Fibroblast of lung (primary cell): Measurements from ENCODE around the gene PCDH1.

Experiments
- CTCF ChIP-seq, 2 donors: IDR thresholded peaks in 1 of 2; conservative IDR thresholded peaks in 1 of 2; 1 replicate in 1 of 2; 2 replicates in 1 of 2; pipeline ENCODE4 v1.5.1; 2011 to 2012; ENCODE audit warnings: low read length in 2 of 2, control low read depth in 1 of 2, inconsistent platforms in 1 of 2, low read depth in 1 of 2, mild to moderate bottlenecking in 1 of 2
- EZH2 ChIP-seq: IDR thresholded peaks from 2 replicates; pipeline ENCODE4 v1.5.1; 2012; ENCODE audit warnings: low read length, control low read depth, mild to moderate bottlenecking; ENCODE audit errors: missing control alignments

- no peak for TF ChIP-seq CTCF (conservative IDR thresholded peaks at IDR 0.05 in 1 of 2, IDR thresholded peaks at IDR 0.05 in 1 of 2; ENCODE audit: low read depth in 1 of 2, low read length in 2 of 2)
- no peak for TF ChIP-seq EZH2
Measured at GRCh38 chr5:141865406-141865805, 12.8 kb downstream of the PCDH1 start.
